ENCODE measurements around the gene JAZF1.

JAZF1 gene

GRCh38 chr7:28069807-28070206, 110.8 kb downstream of the JAZF1 start:
- no peak for DNase-seq

- no peak for DNase-seq
These were observed 111.2 kb downstream of the JAZF1 start for GRCh38 chr7:28069388-28069787.

GRCh38 chr7:28068811-28069216, 111.8 kb downstream of the JAZF1 start:
- DNase-seq, result no peak

- no peak for DNase-seq
These were observed 113.4 kb downstream of the JAZF1 start for GRCh38 chr7:28067171-28067570.

GRCh38 chr7:28065721-28066285, 114.8 kb downstream of the JAZF1 start:
- no peak for DNase-seq

- no peak for DNase-seq
These were observed 115.3 kb downstream of the JAZF1 start for GRCh38 chr7:28065308-28065707.

- DNase-seq, result no peak
These were observed 116.2 kb downstream of the JAZF1 start for GRCh38 chr7:28064437-28064836.

GRCh38 chr7:28062197-28062991, 118.2 kb downstream of the JAZF1 start:
- DNase-seq, result peak; percentile 22

GRCh38 chr7:28061824-28062196, 118.8 kb downstream of the JAZF1 start:
- no peak for DNase-seq

- DNase-seq, result no peak
These were observed 120.1 kb downstream of the JAZF1 start for GRCh38 chr7:28060371-28060950.

- no peak for DNase-seq
These were observed 125.4 kb downstream of the JAZF1 start for GRCh38 chr7:28055161-28055544.

- no peak for DNase-seq
These were observed 125.9 kb downstream of the JAZF1 start for GRCh38 chr7:28054531-28055160.

- no peak for DNase-seq
These were observed 127.7 kb downstream of the JAZF1 start for GRCh38 chr7:28052933-28053332.

- no peak for DNase-seq
These were observed 131.9 kb downstream of the JAZF1 start for GRCh38 chr7:28048694-28049093.

GRCh38 chr7:28046035-28046434, 134.6 kb downstream of the JAZF1 start:
- no peak for DNase-seq

GRCh38 chr7:28045592-28045991, 135.0 kb downstream of the JAZF1 start:
- no peak for DNase-seq

- DNase-seq, result no peak
These were observed 135.8 kb downstream of the JAZF1 start for GRCh38 chr7:28044825-28045224.

GRCh38 chr7:28042721-28043120, 137.9 kb downstream of the JAZF1 start:
- no peak for DNase-seq

GRCh38 chr7:28041508-28042314, 138.9 kb downstream of the JAZF1 start:
- no peak for DNase-seq

GRCh38 chr7:28038175-28038797, 142.3 kb downstream of the JAZF1 start:
- no peak for DNase-seq

- DNase-seq, result no peak
These were observed 143.2 kb downstream of the JAZF1 start for GRCh38 chr7:28037220-28038010.

- DNase-seq, result no peak
These were observed 143.9 kb downstream of the JAZF1 start for GRCh38 chr7:28036696-28037095.
